GDM1 (cell line): ENCODE data around the gene INPP5B.
"Not testable (repeated sequence)": the region's sequence is repeated elsewhere in the genome, so short reads cannot be mapped to it uniquely, and the experiment has no call there.

Source experiments
- DNase-seq: peaks from one replicate; lab custom pipeline; 2025; lab: John Stamatoyannopoulos, UW

INPP5B gene

GRCh38 chr1:37948166-37948565, 1.3 kb upstream of the INPP5B start:
- DNase-seq, result no peak

DNA sequence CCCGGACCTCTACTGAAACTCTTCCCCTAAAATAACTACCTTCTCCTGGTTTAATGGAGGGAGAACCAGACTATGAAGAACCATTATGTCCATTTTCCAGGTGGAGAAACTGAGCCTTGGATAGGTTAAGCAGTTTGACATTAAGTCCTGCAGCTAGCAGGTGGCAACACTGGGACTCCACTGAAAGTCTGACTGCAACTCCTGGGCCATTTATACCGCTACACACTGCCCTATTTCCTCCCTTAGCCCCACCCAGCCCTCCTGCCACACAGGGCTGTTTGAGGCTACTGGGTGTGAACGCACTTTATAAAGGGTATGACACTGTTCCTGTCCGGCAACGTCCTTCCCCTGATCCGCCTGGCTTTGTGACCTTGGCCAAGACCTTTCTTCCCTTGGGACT, 511 bp upstream of the INPP5B start:
- no peak for DNase-seq

GRCh38 chr1:37945743-37946702, 830 bp downstream of the INPP5B start:
- DNase-seq, result no peak

DNA sequence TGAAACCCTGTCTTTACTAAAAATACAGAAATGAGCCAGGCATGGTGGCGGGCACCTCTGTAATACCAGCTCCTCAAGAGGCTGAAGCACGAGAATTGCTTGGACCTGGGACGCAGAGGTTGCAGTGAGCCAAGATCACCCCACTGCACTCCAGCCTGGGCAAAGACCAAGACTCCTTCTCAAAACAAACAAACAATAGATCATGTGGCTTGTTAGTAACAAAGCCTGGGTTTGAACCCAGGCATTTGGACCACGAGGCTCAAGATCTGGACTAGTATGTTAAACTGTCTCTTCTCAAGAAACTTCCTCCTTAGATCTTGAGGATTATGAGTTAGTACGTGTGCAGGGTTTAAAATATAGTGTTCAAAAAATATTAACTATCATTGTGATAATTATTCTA, 1.6 kb downstream of the INPP5B start:
- no peak for DNase-seq

- no peak for DNase-seq
Observed at GRCh38 chr1:37944816-37945215, 2.0 kb downstream of the INPP5B start.

- DNase-seq, result no peak
Observed at GRCh38 chr1:37944086-37944763, 2.6 kb downstream of the INPP5B start.

- DNase-seq, result no peak
Observed at GRCh38 chr1:37940299-37940947, 6.4 kb downstream of the INPP5B start.

- DNase-seq, result not testable (repeated sequence)
Observed at GRCh38 chr1:37936760-37937159, 10.1 kb downstream of the INPP5B start.

DNA sequence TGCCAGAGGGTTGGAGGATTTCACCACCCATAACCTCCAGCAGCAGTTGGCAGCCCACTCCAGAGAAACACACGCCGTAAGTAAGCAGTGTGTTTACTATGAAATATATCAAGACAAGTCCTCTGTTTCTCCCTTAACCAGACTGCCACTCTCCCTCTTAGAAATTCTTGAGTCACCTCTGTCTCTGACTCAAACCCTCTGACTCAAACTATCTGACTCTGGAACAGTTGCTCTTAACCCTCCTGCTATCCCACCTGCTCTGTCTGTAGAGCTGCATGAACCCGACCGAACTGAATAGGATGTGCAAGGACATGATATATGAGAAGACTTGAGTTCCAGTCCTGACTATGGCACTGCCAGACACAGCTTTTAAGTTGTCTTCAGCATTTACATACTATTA, 14.1 kb downstream of the INPP5B start:
- DNase-seq, result no peak

GRCh38 chr1:37931361-37932158, 15.3 kb downstream of the INPP5B start:
- peak; percentile 93 for DNase-seq

DNA sequence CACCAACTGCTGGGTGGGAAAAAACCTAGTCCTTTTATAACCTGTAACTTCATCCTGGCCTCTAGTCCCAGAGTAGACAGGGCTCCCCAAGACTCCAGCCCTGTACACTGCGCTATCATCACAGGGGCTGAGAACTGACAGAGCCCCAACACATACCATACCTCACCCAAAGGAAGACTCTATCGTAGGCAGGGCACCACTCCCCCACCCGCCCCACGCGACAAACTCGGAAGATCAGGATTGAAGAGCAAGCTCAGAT, 15.8 kb downstream of the INPP5B start:
- no peak for DNase-seq

DNA sequence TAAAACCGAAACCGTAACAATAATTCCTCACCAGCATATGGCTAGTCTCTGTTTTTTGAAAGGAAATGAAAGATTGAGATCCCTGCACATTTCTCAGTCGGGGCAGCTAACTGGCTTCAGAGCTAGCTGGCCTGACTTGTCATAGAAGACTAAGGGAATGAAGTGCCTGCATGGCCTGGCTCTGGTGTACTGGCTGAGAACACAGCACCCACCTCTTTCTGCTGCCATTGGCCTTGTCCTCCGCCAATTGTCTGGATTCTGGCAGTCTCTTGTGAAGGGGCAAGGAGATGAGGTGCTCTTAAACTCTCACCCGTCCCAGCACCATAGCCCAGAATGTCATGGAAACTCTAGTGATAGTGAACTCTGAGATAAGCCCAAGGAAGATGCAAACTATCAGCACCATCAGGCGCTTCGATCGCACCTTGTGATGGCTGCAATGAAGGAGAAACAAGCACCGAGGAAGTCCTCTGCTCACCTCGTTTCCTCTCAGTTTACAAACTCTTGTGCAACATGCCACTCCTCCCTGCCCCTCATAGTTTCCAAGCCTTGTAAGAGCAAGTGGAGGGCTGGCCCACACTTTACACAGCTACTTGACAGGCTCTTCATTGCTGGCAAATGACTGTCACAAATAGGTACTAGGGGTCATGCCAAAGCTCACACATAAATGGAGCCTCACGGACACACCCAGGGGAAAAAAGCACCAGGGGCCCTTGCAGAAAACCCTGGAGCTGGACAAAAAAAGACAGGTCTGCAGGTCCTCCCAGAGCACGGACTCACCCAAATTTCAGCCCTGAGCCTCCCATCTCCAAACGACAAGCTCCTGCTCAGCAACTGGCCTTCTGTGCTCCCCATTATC, 16.4 kb downstream of the INPP5B start:
- no peak for DNase-seq

DNA sequence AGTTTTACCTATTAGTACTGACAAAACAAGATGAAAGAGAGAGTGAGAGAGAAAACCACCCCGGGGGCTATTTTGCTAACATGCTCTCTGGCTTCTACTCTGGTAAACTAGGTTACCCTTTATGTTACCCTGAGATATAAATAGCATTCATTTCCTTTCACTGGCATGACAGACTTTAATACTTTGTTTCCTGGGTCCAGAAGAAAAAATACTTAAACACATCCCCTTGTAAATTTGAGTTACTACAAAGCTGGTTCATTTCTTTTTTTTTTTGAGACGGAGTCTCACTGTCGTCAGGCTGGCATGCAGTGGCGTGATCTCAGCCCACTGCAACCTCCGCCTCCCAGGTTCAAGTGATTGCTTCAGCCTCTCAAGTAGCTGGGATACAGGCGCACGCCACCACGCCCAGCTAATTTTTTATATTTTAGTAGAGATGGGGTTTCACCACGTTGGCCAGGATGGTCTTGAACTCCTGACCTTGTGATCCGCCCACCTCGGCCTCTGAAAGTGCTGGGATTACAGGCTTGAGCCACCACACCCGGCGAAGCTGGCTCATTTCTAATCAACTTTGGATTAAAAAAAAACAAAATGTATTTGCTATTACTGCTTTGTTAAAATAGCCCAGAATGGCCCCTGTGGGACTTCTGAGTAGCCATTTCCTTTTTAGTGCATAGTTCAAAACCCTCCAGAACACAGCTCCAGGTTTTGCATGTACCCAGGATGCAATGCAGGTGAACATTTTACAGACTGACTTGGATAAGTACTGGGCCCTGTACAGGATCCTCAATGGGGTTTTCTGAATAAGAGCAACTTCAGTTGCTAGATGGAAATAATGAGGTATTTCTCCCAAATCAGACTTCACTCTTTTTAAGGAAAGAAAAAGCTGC, 20.6 kb downstream of the INPP5B start:
- no peak for DNase-seq

- DNase-seq, result no peak
Observed at GRCh38 chr1:37925316-37925715, 21.5 kb downstream of the INPP5B start.

GRCh38 chr1:37923551-37923889, 23.3 kb downstream of the INPP5B start:
- DNase-seq, result no peak

GRCh38 chr1:37922767-37923550, 23.9 kb downstream of the INPP5B start:
- peak; percentile 97 for DNase-seq

DNA sequence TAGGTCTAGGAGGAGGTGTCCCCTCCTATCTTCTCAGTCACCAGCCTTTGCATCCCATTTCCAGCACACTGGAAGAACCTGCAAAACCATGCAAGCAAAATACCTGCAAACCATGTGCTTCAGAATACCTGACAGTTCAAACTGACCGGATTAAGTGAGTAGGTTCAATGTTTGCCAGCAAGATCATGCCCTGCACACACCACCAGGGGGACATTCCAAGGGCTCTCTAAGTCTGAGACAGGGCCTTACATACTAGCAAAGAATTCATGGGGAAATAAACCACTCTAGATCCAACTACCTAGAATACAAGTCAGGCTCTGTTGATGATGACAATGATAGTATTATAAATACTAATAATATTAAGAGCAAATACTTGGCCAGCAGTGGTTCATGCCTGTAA, 27.6 kb downstream of the INPP5B start:
- DNase-seq, result no peak

DNA sequence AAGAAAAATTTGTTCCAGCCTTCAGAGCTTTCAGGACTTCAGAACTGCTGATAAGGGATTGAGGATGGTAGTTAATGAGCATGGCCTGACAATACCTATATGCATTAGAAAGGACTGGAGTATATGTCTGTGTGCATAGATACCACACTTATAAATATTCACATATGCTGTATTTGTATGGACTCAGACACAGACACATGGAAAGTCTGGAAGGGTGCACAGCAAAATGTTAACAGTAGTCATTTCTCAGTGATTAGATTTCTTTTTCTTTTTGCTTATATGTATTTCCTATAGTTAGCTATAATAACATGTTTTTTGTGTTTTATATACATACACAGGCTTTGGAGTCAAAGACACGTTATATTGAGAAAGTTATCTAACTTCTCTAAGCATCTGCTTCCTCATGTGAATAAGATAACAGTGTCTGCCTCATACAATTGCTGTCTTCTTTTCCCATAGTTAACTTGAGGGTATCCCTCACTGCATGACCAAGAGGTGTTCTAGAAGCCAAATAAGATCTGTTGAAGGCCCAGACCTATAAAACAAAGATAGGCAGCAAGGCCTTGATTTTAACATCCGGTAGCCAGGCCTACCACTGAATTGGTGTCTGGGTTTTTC, 31.3 kb downstream of the INPP5B start:
- DNase-seq, result no peak
